Measurements from ENCODE around the gene ANKRD13B. TPM values are rescaled to one million over a fixed set of nuclear protein-coding genes. Genes with fewer than 3 reads are reported as not detected.
A peak's percentile ranks its signal among the peaks of the same experiment; 100 is the strongest.

Gene ANKRD13B
- total RNA-seq, 1 donor from 2014 or later: 30.7 TPM

GRCh38 chr17:29577385-29578211 is 15.3 kb upstream of the ANKRD13B start:
- TF ChIP-seq CTCF (conservative IDR thresholded peaks at IDR 0.05; ENCODE audit: low read depth, low read length): no peak
- H3K4me3 ChIP-seq (ENCODE audit: low read depth, low read length): no peak overlapping the region
- no peak for DNase-seq (ENCODE audit: low read depth)

- DNase-seq (ENCODE audit: low read depth): no peak
- TF ChIP-seq CTCF (conservative IDR thresholded peaks at IDR 0.05; ENCODE audit: low read depth, low read length): no peak
- no peak overlapping the region for H3K4me3 ChIP-seq (ENCODE audit: low read depth, low read length)
These were observed 14.1 kb upstream of the ANKRD13B start for GRCh38 chr17:29578626-29579485.

GRCh38 chr17:29579866-29580771 is 12.8 kb upstream of the ANKRD13B start:
- no peak for DNase-seq (ENCODE audit: low read depth)
- TF ChIP-seq CTCF (conservative IDR thresholded peaks at IDR 0.05; ENCODE audit: low read depth, low read length): peak; percentile 91
- H3K4me3 ChIP-seq (ENCODE audit: low read depth, low read length): no peak overlapping the region

DNA sequence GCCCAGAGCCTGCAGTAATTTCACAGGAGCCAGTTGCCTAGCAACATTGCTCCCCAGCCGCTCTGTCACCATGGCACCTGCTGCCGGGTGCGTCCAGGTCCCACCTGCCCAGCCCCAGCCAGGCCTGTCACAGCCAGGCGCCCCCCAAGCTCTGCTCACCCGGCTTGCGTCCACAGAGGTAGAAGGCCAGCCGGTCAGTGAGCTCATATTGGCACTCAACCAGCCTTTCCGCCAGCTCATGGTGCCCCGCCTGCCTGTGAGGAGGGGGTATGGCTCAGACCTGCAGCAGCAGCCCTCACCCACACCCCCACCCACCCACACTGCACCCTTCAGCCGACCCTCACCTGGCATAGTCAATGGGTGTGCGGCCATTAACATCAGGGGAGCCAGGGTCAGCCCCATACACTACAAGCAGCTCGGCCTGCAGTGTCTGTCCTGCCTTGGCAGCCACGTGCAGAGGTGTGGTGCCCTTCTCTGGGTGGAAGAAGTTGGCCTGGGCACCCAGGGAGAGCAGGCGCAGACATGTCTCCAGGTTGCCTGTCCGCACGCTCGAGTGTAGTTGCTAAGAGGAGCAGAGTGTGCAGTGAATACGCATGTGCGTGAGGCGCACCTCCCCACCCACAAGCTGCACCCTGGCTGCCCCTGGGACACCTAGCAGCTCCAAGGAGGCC is 11.2 kb upstream of the ANKRD13B start:
- no peak overlapping the region for H3K4me3 ChIP-seq (ENCODE audit: low read depth, low read length)
- no peak for DNase-seq (ENCODE audit: low read depth)
- no peak for TF ChIP-seq CTCF (conservative IDR thresholded peaks at IDR 0.05; ENCODE audit: low read depth, low read length)

DNA sequence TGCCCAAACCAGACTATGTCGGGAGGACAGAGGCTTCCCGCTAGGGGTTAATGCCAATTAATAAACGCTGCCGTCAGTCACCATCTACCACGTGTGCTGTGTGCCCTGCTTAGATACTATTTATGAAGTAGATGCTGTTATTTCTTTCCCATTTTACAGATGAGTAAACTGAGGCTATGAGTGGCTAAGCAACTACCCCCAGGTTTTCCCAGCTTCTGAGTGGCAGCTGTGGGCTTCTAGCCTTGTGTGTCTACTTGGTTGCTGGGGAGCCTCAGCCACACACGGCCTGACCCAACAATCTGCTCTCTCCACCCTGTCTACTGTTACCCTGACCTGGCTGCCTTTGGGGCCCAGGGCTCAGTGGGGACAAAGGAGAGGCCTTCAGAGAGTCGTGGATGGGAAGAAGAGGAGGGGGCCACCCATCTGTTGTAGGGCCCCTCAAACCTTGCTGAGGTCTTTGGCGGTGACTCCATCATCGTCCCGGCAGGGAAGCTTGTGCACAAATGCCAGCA is 10.6 kb upstream of the ANKRD13B start:
- no peak for TF ChIP-seq CTCF (conservative IDR thresholded peaks at IDR 0.05; ENCODE audit: low read depth, low read length)
- no peak for DNase-seq (ENCODE audit: low read depth)
- no peak overlapping the region for H3K4me3 ChIP-seq (ENCODE audit: low read depth, low read length)

GRCh38 chr17:29582772-29583171 is 10.2 kb upstream of the ANKRD13B start:
- TF ChIP-seq CTCF (conservative IDR thresholded peaks at IDR 0.05; ENCODE audit: low read depth, low read length): no peak

More at GRCh38 chr17:29582772-29583171, 10.2 kb upstream of the ANKRD13B start:
- no peak overlapping the region for H3K4me3 ChIP-seq (ENCODE audit: low read depth, low read length)
- no peak for DNase-seq (ENCODE audit: low read depth)
